GM23338 (cell line): Measurements from ENCODE around the gene VPS37C. TPM values are rescaled to one million over a fixed set of nuclear protein-coding genes. Genes with fewer than 3 reads are reported as not detected.

Experiments used
- ATAC-seq: fragments of 200-7000 bp; cut with Tn5 transposase; 3 replicates; pipeline ENCODE4 v1.9.1; 2020
- DNase-seq: peaks from one replicate; pipeline ENCODE4 v3.0.0-alpha.2; 2015; ENCODE audit warnings: low spot score
- H2AFZ ChIP-seq: fragments of 200-600 bp; sonication (generic); 2 replicates; pipeline ENCODE4 v1.8.0; 2016; ENCODE audit warnings: antibody characterized with exemption, mild to moderate bottlenecking, moderate library complexity
- H3F3A ChIP-seq: fragments of 200-600 bp; sonication (generic); replicated peaks from 2 replicates; pipeline ENCODE4 v1.8.0; 2017; ENCODE audit warnings: antibody characterized with exemption, mixed run types, low read depth
- H3K27ac ChIP-seq: fragments of 200-600 bp; sonication (generic); 2 replicates; pipeline ENCODE4 v1.6.1; 2016; ENCODE audit warnings: low read depth
- H3K27me3 ChIP-seq: fragments of 200-600 bp; sonication (generic); 2 replicates; pipeline ENCODE4 v1.8.0; 2016; ENCODE audit warnings: mild to moderate bottlenecking, mixed run types, moderate library complexity; ENCODE audit not compliant: insufficient read depth
- H3K36me3 ChIP-seq: fragments of 200-600 bp; sonication (generic); 2 replicates; pipeline ENCODE4 v1.8.0; 2016; ENCODE audit warnings: mild to moderate bottlenecking; ENCODE audit not compliant: insufficient read depth
- H3K4me1 ChIP-seq: fragments of 200-600 bp; sonication (generic); 2 replicates; pipeline ENCODE4 v1.8.0; 2016; ENCODE audit warnings: mild to moderate bottlenecking, moderate library complexity; ENCODE audit not compliant: insufficient read depth
- H3K4me2 ChIP-seq: fragments of 200-600 bp; sonication (generic); 2 replicates; pipeline ENCODE4 v1.7.1; 2017; ENCODE audit warnings: mixed run types
- H3K4me3 ChIP-seq: fragments of 200-600 bp; sonication (generic); 2 replicates; pipeline ENCODE4 v1.6.1; 2016; ENCODE audit warnings: mixed run types
- H3K79me2 ChIP-seq: fragments of 200-600 bp; sonication (generic); replicated peaks from 2 replicates; pipeline ENCODE4 v1.8.0; 2017; ENCODE audit warnings: mild to moderate bottlenecking; ENCODE audit not compliant: insufficient read depth
- H3K9me2 ChIP-seq: fragments of 200-600 bp; sonication (generic); 2 replicates; pipeline ENCODE4 v1.8.0; 2017; ENCODE audit not compliant: insufficient read depth
- H4K20me1 ChIP-seq: fragments of 200-600 bp; sonication (generic); replicated peaks from 2 replicates; pipeline ENCODE4 v1.8.0; 2017; ENCODE audit warnings: mild to moderate bottlenecking; ENCODE audit not compliant: insufficient read depth
- H3K27ac Mint-ChIP-seq: 2 replicates; pipeline ENCODE4 v1.8.0; 2020; ENCODE audit warnings: inconsistent platforms, mild to moderate bottlenecking, moderate library complexity, mixed read lengths
- H3K27me3 Mint-ChIP-seq: 3 replicates; pipeline ENCODE4 v1.8.0; 2022; ENCODE audit warnings: low read depth, mild to moderate bottlenecking, moderate library complexity, mixed read lengths, inconsistent platforms; ENCODE audit not compliant: insufficient read depth, poor library complexity
- H3K36me3 Mint-ChIP-seq: 3 replicates; pipeline ENCODE4 v1.8.0; 2021; ENCODE audit warnings: low read depth, mild to moderate bottlenecking, inconsistent platforms, moderate library complexity, mixed read lengths
- H3K4me1 Mint-ChIP-seq: 3 replicates; pipeline ENCODE4 v1.8.0; 2020; ENCODE audit warnings: mild to moderate bottlenecking, inconsistent platforms, mixed read lengths
- H3K4me3 Mint-ChIP-seq: 3 replicates; pipeline ENCODE4 v1.8.0; 2021; ENCODE audit warnings: moderate library complexity, mild to moderate bottlenecking, inconsistent platforms, mixed read lengths
- H3K9me3 Mint-ChIP-seq: 3 replicates; pipeline ENCODE4 v1.8.0; 2020; ENCODE audit warnings: moderate library complexity, mild to moderate bottlenecking, inconsistent platforms, mixed read lengths
- CREB1 ChIP-seq: fragments of 250-450 bp; sonication (Bioruptor Pico); IDR thresholded peaks from 2 replicates; pipeline ENCODE4 v1.5.0; 2020; ENCODE audit warnings: low read depth, mild to moderate bottlenecking, moderate library complexity
- EZH2 ChIP-seq: fragments of 200-600 bp; sonication (generic); IDR thresholded peaks from one replicate; pipeline ENCODE4 v1.8.0; 2017; ENCODE audit warnings: antibody characterized with exemption, mild to moderate bottlenecking, low read depth; ENCODE audit not compliant: unreplicated experiment
- EZH2phosphoT487 ChIP-seq: fragments of 200-600 bp; sonication (generic); IDR thresholded peaks from one replicate; pipeline ENCODE4 v1.8.1; 2018; ENCODE audit warnings: antibody characterized with exemption; ENCODE audit not compliant: unreplicated experiment
- JUNB ChIP-seq: IDR thresholded peaks from one replicate; pipeline ENCODE4 v1.6.1; 2016; ENCODE audit warnings: antibody characterized with exemption; ENCODE audit not compliant: unreplicated experiment
- NANOG ChIP-seq: IDR thresholded peaks from 2 replicates; pipeline ENCODE4 v1.6.1; 2016; ENCODE audit warnings: antibody characterized with exemption, borderline replicate concordance
- ZNF331 ChIP-seq: fragments of 250-450 bp; sonication (Bioruptor Pico); IDR thresholded peaks from 2 replicates; pipeline ENCODE4 v1.5.0; 2020; ENCODE audit warnings: low read depth, mild to moderate bottlenecking, moderate library complexity
- polyA plus RNA-seq: library from polyadenylated mRNA; unstranded; fragments of >200 nt; fragmentation: Nextera tagmentation; extraction: Ambion mirVana; gene quantifications from 2 replicates; pipeline ENCODE4 v1.2.1, GENCODE V29; 2016
- total RNA-seq: library from RNA; depleted of rRNA; stranded (reverse); fragments of >200 nt; shearing (Covaris generic); gene quantifications from 2 replicates; pipeline ENCODE4 v1.2.3, GENCODE V29; 2014
- TF ChIP-seq, protein P1 (sequence below): IDR thresholded peaks from one replicate; pipeline ENCODE4 v1.6.1; 2018; ENCODE audit warnings: antibody characterized with exemption; ENCODE audit not compliant: unreplicated experiment
- TF ChIP-seq, protein P2 (sequence below): fragments of 250-450 bp; sonication (Bioruptor Pico); IDR thresholded peaks from 2 replicates; pipeline ENCODE4 v1.5.0; 2020; ENCODE audit warnings: mild to moderate bottlenecking, moderate library complexity
- TF ChIP-seq, protein P3 (sequence below), 2 experiments: fragments of 200-600 bp in 1 of 2; sonication (generic) in 1 of 2; conservative IDR thresholded peaks; 2 replicates each; pipeline versions ENCODE4 v1.5.1 to v1.6.1; 2016 to 2017; ENCODE audit warnings: antibody characterized with exemption in 2 of 2, low read depth in 2 of 2, mild to moderate bottlenecking in 2 of 2, moderate library complexity in 1 of 2

VPS37C gene
- total and polyA plus RNA-seq, 2 experiments from 2014 or later: 8.8 to 19.4 TPM

DNA sequence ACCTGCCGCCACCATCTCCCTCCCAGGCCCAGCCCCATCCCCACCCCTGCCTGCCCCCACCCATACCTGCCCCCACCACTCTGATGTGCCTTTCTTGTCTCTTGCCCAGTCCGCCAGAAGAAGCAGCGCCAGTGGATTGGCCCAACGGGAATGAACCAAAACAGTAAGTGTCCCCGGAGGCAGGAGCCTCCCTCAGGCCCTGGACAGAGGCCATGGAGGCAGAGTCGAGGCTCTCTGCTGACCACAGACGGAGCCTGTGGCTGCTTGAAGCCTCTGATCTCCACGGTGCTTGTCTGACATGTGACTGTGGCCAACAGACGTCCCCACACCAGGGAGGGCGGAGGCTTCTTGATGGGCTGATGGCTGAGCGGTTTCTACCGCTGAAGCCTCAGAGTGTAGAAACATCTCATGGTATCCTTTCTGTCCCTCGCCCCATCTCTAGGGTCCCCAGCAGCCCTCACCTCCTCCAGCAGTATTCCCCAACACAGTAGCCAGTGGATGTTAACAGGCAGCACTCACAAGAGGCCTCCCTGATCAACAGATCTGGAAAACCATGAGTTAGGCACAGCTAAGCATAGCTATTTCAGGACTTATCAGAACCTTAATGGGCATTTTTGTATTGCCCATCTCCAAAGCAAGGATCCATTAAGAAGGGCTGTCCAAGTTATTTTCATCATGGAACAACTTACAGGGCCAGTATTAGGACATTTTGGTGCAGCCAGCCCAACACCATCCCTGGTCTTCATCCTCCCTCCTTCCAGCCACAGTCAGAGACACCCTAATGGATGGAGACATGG lies 37.3 kb downstream of the VPS37C start (continued):
- TF ChIP-seq, protein P1, sequence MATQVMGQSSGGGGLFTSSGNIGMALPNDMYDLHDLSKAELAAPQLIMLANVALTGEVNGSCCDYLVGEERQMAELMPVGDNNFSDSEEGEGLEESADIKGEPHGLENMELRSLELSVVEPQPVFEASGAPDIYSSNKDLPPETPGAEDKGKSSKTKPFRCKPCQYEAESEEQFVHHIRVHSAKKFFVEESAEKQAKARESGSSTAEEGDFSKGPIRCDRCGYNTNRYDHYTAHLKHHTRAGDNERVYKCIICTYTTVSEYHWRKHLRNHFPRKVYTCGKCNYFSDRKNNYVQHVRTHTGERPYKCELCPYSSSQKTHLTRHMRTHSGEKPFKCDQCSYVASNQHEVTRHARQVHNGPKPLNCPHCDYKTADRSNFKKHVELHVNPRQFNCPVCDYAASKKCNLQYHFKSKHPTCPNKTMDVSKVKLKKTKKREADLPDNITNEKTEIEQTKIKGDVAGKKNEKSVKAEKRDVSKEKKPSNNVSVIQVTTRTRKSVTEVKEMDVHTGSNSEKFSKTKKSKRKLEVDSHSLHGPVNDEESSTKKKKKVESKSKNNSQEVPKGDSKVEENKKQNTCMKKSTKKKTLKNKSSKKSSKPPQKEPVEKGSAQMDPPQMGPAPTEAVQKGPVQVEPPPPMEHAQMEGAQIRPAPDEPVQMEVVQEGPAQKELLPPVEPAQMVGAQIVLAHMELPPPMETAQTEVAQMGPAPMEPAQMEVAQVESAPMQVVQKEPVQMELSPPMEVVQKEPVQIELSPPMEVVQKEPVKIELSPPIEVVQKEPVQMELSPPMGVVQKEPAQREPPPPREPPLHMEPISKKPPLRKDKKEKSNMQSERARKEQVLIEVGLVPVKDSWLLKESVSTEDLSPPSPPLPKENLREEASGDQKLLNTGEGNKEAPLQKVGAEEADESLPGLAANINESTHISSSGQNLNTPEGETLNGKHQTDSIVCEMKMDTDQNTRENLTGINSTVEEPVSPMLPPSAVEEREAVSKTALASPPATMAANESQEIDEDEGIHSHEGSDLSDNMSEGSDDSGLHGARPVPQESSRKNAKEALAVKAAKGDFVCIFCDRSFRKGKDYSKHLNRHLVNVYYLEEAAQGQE: no peak

DNA sequence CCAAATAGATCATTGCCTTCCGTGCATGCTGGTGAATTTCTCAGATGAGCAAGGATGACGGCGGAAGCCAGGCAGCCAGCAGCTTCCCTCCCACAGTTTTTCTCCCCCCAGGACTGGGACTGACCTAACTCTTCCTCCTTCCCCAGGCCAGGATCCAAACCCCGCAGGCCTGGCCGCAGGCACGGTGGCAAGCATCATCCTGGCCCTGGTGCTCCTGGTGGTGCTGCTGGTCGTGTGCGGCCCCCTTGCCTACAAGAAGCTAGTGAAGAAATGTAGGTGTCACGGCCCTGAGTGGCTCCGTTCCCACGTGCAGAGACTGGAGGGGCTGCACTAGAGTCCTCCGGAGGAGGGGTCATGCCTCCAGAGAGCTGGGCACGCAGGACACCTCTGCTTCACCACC lies 38.5 kb downstream of the VPS37C start:
- Mint-ChIP-seq H3K9me3 (no peaks in the 10 kb centered on the region), H3K27ac (no peak overlapping the region), H3K27me3 (no peaks in the 10 kb centered on the region), H3K4me3 (no peak overlapping the region), H3K4me1 (peaks cover 3% of the 10 kb centered on the region; the same call in 1 of the 3 replicates), H3K36me3 (no peaks in the 10 kb centered on the region)
- no peak for TF ChIP-seq CREB1 (CRISPR knock-in tag)
- TF ChIP-seq, protein P2, sequence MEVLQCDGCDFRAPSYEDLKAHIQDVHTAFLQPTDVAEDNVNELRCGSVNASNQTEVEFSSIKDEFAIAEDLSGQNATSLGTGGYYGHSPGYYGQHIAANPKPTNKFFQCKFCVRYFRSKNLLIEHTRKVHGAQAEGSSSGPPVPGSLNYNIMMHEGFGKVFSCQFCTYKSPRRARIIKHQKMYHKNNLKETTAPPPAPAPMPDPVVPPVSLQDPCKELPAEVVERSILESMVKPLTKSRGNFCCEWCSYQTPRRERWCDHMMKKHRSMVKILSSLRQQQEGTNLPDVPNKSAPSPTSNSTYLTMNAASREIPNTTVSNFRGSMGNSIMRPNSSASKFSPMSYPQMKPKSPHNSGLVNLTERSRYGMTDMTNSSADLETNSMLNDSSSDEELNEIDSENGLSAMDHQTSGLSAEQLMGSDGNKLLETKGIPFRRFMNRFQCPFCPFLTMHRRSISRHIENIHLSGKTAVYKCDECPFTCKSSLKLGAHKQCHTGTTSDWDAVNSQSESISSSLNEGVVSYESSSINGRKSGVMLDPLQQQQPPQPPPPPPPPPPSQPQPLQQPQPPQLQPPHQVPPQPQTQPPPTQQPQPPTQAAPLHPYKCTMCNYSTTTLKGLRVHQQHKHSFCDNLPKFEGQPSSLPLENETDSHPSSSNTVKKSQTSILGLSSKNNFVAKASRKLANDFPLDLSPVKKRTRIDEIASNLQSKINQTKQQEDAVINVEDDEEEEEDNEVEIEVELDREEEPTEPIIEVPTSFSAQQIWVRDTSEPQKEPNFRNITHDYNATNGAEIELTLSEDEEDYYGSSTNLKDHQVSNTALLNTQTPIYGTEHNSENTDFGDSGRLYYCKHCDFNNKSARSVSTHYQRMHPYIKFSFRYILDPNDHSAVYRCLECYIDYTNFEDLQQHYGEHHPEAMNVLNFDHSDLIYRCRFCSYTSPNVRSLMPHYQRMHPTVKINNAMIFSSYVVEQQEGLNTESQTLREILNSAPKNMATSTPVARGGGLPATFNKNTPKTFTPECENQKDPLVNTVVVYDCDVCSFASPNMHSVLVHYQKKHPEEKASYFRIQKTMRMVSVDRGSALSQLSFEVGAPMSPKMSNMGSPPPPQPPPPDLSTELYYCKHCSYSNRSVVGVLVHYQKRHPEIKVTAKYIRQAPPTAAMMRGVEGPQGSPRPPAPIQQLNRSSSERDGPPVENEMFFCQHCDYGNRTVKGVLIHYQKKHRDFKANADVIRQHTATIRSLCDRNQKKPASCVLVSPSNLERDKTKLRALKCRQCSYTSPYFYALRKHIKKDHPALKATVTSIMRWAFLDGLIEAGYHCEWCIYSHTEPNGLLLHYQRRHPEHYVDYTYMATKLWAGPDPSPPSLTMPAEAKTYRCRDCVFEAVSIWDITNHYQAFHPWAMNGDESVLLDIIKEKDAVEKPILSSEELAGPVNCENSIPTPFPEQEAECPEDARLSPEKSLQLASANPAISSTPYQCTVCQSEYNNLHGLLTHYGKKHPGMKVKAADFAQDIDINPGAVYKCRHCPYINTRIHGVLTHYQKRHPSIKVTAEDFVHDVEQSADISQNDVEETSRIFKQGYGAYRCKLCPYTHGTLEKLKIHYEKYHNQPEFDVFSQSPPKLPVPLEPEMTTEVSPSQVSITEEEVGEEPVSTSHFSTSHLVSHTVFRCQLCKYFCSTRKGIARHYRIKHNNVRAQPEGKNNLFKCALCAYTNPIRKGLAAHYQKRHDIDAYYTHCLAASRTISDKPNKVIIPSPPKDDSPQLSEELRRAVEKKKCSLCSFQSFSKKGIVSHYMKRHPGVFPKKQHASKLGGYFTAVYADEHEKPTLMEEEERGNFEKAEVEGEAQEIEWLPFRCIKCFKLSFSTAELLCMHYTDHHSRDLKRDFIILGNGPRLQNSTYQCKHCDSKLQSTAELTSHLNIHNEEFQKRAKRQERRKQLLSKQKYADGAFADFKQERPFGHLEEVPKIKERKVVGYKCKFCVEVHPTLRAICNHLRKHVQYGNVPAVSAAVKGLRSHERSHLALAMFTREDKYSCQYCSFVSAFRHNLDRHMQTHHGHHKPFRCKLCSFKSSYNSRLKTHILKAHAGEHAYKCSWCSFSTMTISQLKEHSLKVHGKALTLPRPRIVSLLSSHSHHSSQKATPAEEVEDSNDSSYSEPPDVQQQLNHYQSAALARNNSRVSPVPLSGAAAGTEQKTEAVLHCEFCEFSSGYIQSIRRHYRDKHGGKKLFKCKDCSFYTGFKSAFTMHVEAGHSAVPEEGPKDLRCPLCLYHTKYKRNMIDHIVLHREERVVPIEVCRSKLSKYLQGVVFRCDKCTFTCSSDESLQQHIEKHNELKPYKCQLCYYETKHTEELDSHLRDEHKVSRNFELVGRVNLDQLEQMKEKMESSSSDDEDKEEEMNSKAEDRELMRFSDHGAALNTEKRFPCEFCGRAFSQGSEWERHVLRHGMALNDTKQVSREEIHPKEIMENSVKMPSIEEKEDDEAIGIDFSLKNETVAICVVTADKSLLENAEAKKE (CRISPR knock-in tag): no peak
- TF ChIP-seq ZNF331 (CRISPR knock-in tag): no peak
- no peak for TF ChIP-seq EZH2phosphoT487
- no peak for TF ChIP-seq EZH2
- no peak for TF ChIP-seq NANOG
- TF ChIP-seq JUNB: no peak
- TF ChIP-seq, protein P3, sequence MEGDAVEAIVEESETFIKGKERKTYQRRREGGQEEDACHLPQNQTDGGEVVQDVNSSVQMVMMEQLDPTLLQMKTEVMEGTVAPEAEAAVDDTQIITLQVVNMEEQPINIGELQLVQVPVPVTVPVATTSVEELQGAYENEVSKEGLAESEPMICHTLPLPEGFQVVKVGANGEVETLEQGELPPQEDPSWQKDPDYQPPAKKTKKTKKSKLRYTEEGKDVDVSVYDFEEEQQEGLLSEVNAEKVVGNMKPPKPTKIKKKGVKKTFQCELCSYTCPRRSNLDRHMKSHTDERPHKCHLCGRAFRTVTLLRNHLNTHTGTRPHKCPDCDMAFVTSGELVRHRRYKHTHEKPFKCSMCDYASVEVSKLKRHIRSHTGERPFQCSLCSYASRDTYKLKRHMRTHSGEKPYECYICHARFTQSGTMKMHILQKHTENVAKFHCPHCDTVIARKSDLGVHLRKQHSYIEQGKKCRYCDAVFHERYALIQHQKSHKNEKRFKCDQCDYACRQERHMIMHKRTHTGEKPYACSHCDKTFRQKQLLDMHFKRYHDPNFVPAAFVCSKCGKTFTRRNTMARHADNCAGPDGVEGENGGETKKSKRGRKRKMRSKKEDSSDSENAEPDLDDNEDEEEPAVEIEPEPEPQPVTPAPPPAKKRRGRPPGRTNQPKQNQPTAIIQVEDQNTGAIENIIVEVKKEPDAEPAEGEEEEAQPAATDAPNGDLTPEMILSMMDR (conservative IDR thresholded peaks at IDR 0.05; ENCODE audit: low read depth in 2 of 2): no peak
- H3K4me1 ChIP-seq: no peaks in the 10 kb centered on the region
- no peaks in the 10 kb centered on the region for H4K20me1 ChIP-seq
- H3K36me3 ChIP-seq: no peaks in the 10 kb centered on the region
- H3K79me2 ChIP-seq: no peaks in the 10 kb centered on the region
- H3F3A ChIP-seq: no peaks in the 10 kb centered on the region
- DNase-seq (no peak), ATAC-seq (no peak)
- no peaks in the 10 kb centered on the region for H3K27me3 ChIP-seq
- no peak overlapping the region for H3K4me3 ChIP-seq
- no peak overlapping the region for H3K27ac ChIP-seq
- H3K4me2 ChIP-seq: no peak overlapping the region
- no peaks in the 10 kb centered on the region for H3K9me2 ChIP-seq
- H2AFZ ChIP-seq: no peak overlapping the region
